HT1080 (cell line): ENCODE results near the gene LPAR3. TPM values are rescaled to one million over a fixed set of nuclear protein-coding genes. Genes with fewer than 3 reads are reported as not detected.
"Not testable (repeated sequence)": the region's sequence is repeated elsewhere in the genome, so short reads cannot be mapped to it uniquely, and the experiment has no call there.

ENCODE experiments used
- DNase-seq: peaks from one replicate; pipeline ENCODE4 v3.0.0-alpha.2; 2015; ENCODE audit warnings: low read depth
- polyA plus RNA-seq, 2 experiments: library from polyadenylated mRNA; depleted of rRNA; stranded (reverse); fragments of >200 nt; gene quantifications; 2 replicates each; pipeline ENCODE4 v1.2.3, GENCODE V29; 2015
- total RNA-seq: library from RNA; depleted of rRNA; stranded (reverse); fragments of >200 nt; shearing (Covaris generic); gene quantifications from 2 replicates; pipeline ENCODE4 v1.2.3, GENCODE V29; 2014; rRNA removed

Gene LPAR3, protein sequence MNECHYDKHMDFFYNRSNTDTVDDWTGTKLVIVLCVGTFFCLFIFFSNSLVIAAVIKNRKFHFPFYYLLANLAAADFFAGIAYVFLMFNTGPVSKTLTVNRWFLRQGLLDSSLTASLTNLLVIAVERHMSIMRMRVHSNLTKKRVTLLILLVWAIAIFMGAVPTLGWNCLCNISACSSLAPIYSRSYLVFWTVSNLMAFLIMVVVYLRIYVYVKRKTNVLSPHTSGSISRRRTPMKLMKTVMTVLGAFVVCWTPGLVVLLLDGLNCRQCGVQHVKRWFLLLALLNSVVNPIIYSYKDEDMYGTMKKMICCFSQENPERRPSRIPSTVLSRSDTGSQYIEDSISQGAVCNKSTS
- total RNA-seq: 2.2 and 4.1 TPM in 2 replicates
- 8.7 and 10.0 TPM in 2 replicates for polyA plus RNA-seq (2015; cell fraction: cytosol; rRNA removed)
- polyA plus RNA-seq (2015; cell fraction: nucleus; rRNA removed): 4.1 and 4.9 TPM in 2 replicates

DNA sequence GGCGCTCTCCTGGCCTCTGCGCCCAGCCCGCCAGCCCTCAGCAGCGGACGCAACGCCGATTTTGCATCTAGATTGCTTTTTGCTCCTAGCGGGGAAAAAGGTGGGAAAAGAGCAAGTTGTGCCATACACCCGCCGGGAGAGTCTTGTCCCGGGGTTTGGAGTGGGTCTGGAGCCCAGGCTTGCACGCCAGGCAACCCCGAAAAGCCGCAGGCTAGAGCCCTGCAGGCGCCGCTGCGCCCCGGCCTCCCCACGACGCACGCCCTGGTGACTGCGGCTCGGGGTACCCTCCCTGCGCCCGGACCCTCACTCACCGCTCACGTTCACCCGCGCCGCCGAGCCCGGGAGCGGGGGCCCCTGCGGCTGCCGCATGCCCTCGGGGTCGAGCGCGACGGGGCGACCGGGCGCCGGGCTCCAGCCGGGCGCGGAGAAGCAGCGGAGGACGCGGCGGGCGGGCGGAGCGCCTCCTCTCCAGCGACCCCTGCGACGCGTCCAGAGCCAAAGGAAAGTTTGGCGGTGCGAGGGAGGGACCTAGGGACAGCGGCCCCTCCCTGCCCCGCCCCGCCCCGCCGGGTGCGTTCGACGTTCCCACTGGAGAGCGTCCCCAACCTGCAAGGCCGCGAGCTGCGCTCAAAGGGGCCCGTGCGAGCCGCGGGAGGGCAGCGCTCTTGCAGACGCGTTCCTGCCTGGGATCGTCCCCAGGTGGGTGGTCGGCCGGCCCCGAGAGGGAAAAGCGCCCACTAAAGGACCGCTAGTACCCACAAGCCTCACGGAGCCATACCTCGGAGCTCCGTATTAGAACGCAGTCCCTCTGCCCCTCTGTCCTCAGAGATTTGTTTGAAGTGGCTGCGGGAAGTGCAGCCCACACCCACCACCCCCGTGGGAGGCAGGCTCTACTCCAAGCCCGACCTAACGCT, at the start of gene LPAR3:
Gene LPAR3, minus strand, starts transcription at position 502 of the 914 bp plus-strand sequence. CDS start 27,086 bp downstream, outside the sequence.
- DNase-seq: no peak

DNA sequence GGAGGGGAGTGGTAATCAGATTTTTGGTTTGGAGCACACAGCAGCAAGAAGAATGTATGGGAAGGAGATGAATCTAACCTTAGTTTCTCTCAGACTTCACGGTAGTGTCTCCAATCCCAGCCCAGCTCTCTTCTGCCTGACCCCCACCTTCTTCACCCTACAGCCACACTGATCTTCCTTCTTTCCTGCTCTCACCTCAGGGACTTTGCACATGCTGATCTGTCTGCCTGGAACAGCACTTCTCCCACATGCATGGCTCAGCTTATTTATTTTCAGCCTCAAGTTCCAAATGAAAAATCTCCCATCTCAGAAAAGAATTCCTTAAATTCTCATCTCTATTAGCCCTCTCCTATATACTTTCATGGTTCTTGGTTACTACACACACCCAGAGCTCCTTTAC, 48.8 kb upstream of the LPAR3 start:
- DNase-seq: no peak

- peak; percentile 69 for DNase-seq
Observed at GRCh38 chr1:84940481-84940880, 47.5 kb upstream of the LPAR3 start.

DNA sequence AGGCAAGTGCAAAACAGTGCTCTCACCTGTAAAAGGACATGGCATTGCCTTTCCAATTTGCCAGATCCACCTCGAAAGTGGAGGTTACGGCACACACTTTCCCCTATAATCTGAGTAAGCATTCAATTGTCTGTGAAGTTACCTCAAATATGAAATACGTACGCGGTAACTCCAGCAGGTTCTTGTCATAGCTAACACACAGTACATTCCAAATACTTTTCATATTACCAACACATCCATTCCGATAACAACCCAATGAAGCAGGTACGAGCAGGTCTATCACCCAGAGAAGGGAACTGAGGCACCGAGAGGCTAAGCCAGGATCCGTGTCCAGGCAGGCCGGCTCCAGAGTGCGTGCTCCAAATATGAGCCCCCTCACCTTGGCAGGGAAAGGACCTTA, 46.8 kb upstream of the LPAR3 start:
- DNase-seq: no peak

- DNase-seq: no peak
Observed at GRCh38 chr1:84939151-84939550, 46.1 kb upstream of the LPAR3 start.

DNA sequence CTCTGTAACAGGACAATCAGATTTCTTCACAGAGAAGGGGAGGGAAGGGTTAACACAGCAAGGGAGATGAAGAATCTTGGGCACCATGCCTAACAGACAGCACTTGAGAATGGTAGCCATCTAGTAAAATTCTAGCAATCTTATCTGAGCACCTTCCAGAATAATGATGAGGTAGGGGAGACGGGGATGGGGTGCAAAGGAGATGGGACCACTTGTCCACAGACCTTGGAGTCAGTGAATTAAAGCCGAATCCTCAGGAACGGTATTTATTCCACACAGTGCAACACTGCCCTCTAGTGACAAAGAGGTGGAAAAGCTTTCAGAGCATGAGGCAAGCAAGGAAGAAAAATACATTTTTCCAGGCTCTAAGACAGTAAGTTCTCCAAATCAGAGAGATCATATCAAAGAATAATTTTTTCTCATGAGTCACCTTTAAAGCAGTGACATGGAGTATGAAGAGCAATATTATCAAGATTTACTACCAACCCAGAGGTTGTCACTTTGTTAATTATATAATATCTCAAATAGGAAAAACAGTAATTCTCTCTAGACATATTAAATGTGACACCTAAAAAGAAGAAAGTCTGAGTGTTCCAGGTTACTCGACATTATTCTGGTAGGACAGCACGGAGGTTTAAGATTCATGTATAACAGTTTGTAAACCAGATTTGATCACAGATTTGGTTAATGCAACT, 43.3 kb upstream of the LPAR3 start:
- DNase-seq: peak; percentile 27

- DNase-seq: no peak
Observed at GRCh38 chr1:84933011-84933611, 40.1 kb upstream of the LPAR3 start.

GRCh38 chr1:84930831-84931230, 37.8 kb upstream of the LPAR3 start:
- DNase-seq: no peak

GRCh38 chr1:84930329-84930728, 37.3 kb upstream of the LPAR3 start:
- no peak for DNase-seq

DNA sequence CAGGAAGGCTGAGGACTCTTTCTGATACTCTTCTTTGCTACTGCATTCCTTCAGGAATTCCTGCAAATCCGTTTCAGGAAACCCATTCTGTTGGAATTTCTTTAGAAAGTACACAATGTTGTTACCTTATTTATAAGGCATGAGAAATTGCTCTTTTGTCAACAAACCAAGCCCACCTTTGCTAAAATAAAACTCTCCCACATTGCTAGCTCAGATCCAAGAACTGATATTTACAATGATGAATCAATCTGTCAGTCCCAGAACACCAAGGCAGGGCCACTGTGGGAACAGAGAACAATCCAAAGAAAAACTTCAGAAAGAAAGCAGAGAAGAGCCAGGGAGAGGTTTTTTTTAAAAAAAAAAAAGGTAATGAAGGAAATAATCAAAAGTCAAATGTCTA, 36.6 kb upstream of the LPAR3 start:
- no peak for DNase-seq

DNA sequence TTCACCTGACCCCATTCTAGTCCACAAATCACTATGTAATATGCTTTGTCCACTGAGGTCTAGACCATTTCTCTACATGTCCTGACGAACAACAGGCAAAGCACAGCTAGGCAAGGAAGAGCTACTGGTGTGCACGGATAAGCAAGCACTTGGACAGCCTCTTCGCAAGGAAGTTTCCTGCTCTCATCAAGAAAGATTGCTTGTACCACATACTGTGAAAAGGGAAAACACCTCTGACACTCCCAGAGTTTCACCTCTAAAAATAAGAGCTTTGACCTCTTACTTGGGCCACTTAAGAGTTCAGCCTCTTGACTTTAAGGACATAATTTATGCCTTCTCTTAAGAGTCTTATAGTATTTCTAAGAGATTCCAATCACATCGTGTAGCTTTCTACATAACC, 36.0 kb upstream of the LPAR3 start:
- no peak for DNase-seq

- no peak for DNase-seq
Observed at GRCh38 chr1:84923317-84923716, 30.3 kb upstream of the LPAR3 start.

DNA sequence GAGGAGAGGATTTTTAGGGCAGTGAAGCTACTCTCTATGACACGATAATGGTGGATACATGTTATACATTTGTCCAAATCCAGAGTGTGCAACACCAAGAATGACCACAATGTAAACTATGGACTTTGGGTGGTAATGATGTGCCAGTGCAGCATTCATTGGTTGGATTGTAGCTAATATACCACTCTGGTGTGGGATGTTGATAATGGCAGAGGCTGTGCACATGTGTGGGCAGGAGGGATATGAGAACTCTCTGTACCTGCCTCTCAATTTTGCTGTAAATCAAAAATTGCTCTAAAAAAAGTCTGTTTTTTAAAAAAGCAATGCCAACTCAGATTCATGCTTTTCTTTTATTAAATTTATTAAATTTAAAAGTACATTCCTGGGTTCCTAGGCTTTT, 27.2 kb upstream of the LPAR3 start:
- no peak for DNase-seq

DNA sequence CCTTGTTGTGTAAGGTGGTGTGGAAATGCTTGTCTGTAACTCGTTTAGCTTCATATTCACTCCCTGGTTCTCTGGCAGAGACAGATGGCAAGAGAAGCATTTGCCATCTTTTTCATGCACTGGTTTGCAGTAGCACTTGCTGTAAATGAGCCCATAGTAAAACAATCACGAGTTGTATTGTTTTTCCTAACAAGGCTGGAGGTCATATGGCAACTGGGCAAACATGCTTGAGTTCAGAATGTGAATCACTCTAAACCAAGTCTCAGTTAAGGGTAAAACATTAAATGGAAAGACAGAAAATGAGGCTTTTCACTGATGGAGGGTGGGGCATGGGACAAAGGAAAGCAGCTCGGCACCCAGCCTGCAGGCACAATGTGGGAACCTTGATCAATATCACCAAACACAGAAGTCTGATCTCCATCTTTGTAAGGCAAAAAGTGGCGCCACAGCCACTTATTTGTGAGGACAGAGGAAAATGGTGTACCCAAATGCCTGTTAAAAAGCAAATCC, 26.5 kb upstream of the LPAR3 start:
- DNase-seq: no peak

GRCh38 chr1:84918726-84919336, 25.8 kb upstream of the LPAR3 start:
- no peak for DNase-seq

DNA sequence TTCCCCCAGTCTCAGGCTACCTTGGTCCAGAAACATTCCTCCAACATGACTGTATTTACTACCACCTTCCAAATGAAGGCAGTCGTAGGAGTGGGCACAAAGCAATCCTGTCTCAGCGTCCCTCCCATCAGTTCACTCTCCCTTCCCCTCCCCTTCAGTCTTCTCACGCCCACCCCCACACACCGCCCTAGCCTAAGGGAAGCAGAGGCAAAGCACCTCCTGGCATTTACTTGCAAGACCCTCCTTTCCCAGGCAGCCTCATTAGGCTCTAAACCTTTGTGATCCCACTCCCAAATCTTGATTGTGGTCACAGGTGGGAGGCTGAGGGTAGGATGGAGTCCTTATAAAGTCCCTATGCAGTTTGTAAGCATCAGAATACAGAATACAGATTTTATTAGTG, 23.9 kb upstream of the LPAR3 start:
- no peak for DNase-seq

DNA sequence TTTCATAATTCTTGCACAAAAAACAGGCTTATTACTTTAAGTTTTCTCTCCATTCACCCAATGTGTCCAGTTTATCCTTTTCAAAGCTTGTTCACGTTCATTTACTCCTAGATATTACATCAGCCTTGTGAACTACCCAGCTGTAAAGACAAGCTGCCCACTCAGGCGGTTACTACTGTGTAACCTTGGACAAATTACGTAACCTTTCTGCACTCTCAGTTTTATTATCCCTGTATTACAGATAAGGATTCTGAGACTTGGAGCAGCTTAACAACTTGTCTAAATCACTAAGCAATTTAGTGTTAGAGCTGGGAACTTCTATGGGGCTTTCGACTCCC, 20.5 kb upstream of the LPAR3 start:
- DNase-seq: no peak

DNA sequence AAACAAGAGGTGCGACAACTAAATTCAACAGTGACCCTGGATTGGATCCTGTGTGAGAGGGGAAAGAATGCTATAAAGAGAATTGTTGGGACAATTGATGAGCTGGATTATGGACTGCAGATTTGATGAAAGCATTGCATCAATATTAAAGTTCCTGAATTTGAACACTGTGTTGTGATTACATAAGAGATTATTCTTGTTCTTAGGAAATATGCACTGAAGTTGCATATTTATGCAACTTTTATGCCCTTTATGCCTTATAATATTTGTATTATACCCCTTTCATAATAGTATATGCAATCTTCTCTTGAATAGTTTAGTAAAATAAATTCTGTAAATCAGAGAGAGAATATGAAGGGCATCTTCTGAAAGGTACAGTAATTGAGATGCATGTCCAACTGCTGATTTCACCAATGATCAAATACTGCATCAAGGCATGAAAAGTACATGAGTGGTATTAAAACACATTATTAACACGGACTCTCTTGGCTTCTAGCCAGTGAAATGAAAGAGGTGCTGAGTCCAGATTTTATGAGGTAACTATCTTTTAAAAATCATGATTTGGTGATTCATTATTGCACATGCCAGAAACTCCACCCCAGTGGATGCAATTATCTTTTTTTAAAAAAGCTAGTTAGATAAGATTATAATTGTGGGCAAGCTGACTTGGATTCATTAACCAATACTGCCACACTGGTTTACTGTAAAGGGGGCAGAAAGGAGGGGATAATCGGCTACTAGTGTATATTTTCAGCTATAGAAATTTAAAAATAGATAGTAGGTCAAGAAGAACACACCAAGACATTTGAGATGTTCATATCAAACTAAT, 19.9 kb upstream of the LPAR3 start:
- no peak for DNase-seq

- not testable (repeated sequence) for DNase-seq
Observed at GRCh38 chr1:84908746-84909464, 15.9 kb upstream of the LPAR3 start.
